Keratinocyte (primary cell): Measurements from ENCODE around the gene ZBTB8OS. TPM values are rescaled to one million over a fixed set of nuclear protein-coding genes. Genes with fewer than 3 reads are reported as not detected.

Source experiments
- DNase-seq: peaks from one replicate; pipeline ENCODE4 v3.0.0-alpha.2; 2011; ENCODE audit warnings: low read depth, missing footprints, low spot score
- FAIRE-seq: peaks from 2 replicates; lab custom pipeline; 2011; peaks lifted over from hg19 to GRCh38; lab: Jason Lieb, UNC
- H2AFZ ChIP-seq: 2 replicates; pipeline ENCODE4 v1.6.0; 2012; ENCODE audit warnings: low read length, control low read depth, inconsistent platforms; ENCODE audit not compliant: control insufficient read depth
- H3K27ac ChIP-seq: 2 replicates; pipeline ENCODE4 v1.5.1; 2011; ENCODE audit warnings: low read length; ENCODE audit not compliant: control insufficient read depth, insufficient read depth
- H3K27me3 ChIP-seq: 3 replicates; pipeline ENCODE4 v1.6.0; 2011; ENCODE audit warnings: low read length; ENCODE audit not compliant: control insufficient read depth, insufficient read depth; ENCODE audit errors: extremely low read depth
- H3K36me3 ChIP-seq, 2 experiments: 2 replicates in 1 of 2; 3 replicates in 1 of 2; pipeline ENCODE4 v1.5.1; 2011; ENCODE audit warnings: low read length in 2 of 2, mild to moderate bottlenecking in 1 of 2; ENCODE audit not compliant: control insufficient read depth in 2 of 2, insufficient read depth in 2 of 2; ENCODE audit errors: extremely low read depth in 1 of 2
- H3K4me1 ChIP-seq: 3 replicates; pipeline ENCODE4 v1.5.1; 2011; ENCODE audit warnings: low read length; ENCODE audit not compliant: control insufficient read depth, insufficient read depth; ENCODE audit errors: extremely low read depth
- H3K4me2 ChIP-seq: 3 replicates; pipeline ENCODE4 v1.6.0; 2011; ENCODE audit warnings: low read depth, low read length; ENCODE audit not compliant: control insufficient read depth, insufficient read depth; ENCODE audit errors: extremely low read depth
- H3K4me3 ChIP-seq, 3 experiments: fragments of 200-600 bp in 1 of 3; sonication (generic) in 1 of 3; 2 replicates in 2 of 3; 3 replicates in 1 of 3; pipeline ENCODE4 v1.5.1; 2011 to 2016; ENCODE audit warnings: low read length in 3 of 3, mild to moderate bottlenecking in 3 of 3, control low read depth in 2 of 3, inconsistent platforms in 1 of 3, low read depth in 1 of 3, mixed read lengths in 1 of 3, mixed run types in 1 of 3, moderate library complexity in 1 of 3; ENCODE audit not compliant: control insufficient read depth in 2 of 3, insufficient read depth in 2 of 3; ENCODE audit errors: extremely low read depth in 1 of 3
- H3K79me2 ChIP-seq: 2 replicates; pipeline ENCODE4 v1.6.0; 2012; ENCODE audit warnings: low read length; ENCODE audit not compliant: control insufficient read depth, insufficient read depth
- H3K9ac ChIP-seq: 3 replicates; pipeline ENCODE4 v1.6.0; 2011; ENCODE audit warnings: low read length; ENCODE audit not compliant: control insufficient read depth, insufficient read depth; ENCODE audit errors: extremely low read depth
- H3K9me1 ChIP-seq: 3 replicates; pipeline ENCODE4 v1.6.0; 2011; ENCODE audit warnings: low read length; ENCODE audit not compliant: control insufficient read depth, insufficient read depth; ENCODE audit errors: extremely low read depth
- H3K9me3 ChIP-seq: 2 replicates; pipeline ENCODE4 v1.5.1; 2012; ENCODE audit warnings: low read depth, low read length; ENCODE audit not compliant: control insufficient read depth
- H4K20me1 ChIP-seq: 3 replicates; pipeline ENCODE4 v1.6.0; 2011; ENCODE audit warnings: low read length; ENCODE audit not compliant: control insufficient read depth, insufficient read depth; ENCODE audit errors: extremely low read depth
- EZH2 ChIP-seq: IDR thresholded peaks from one replicate; pipeline ENCODE4 v1.6.1; 2012; ENCODE audit warnings: inconsistent platforms, mild to moderate bottlenecking, low read length, moderate library complexity
- dilution Hi-C: fragments of 300-500 bp; cut with MboI; formaldehyde crosslinking; loops from one replicate; pipeline ENCODE4 v1.7.0; 2020; ENCODE audit warnings: low sequenced_read_pairs; ENCODE audit not compliant: extremely low pct_ligation_motif_present
- polyA plus RNA-seq, 5 experiments: library from polyadenylated mRNA; depleted of rRNA in 3 of 5; stranded (reverse) in 3 of 5; stranded (forward) in 1 of 5; unstranded in 1 of 5; fragments of >200 nt; gene quantifications; 1 replicate in 1 of 5; 2 replicates in 3 of 5; 3 replicates in 1 of 5; pipeline versions ENCODE4 v1.2.1 to v1.2.3, GENCODE V29; 2011 to 2012; ENCODE audit warnings: missing spikeins in 2 of 5, low read depth in 1 of 5, low replicate concordance in 1 of 5
- TF ChIP-seq, protein P1 (sequence below), 3 experiments: IDR thresholded peaks in 1 of 3; conservative IDR thresholded peaks in 1 of 3; optimal IDR thresholded peaks in 1 of 3; 2 replicates in 2 of 3; 3 replicates in 1 of 3; pipeline versions ENCODE3 to v1.5.1; 2011; ENCODE audit warnings: low read length in 3 of 3, mild to moderate bottlenecking in 3 of 3, moderate library complexity in 2 of 3, control low read depth in 1 of 3, inconsistent platforms in 1 of 3; ENCODE audit not compliant: insufficient read depth in 2 of 3; ENCODE audit errors: extremely low read depth in 1 of 3

ZBTB8OS gene
- polyA plus RNA-seq, 1 donor (not counting 4 experiments of a cell fraction or from before 2014, with no cell fraction given) = 87.5 TPM

- no peak overlapping the region for H2AFZ ChIP-seq
- no peak overlapping the region for H3K9ac ChIP-seq
- no peak for FAIRE-seq
- no peak for DNase-seq
- TF ChIP-seq, protein P1, sequence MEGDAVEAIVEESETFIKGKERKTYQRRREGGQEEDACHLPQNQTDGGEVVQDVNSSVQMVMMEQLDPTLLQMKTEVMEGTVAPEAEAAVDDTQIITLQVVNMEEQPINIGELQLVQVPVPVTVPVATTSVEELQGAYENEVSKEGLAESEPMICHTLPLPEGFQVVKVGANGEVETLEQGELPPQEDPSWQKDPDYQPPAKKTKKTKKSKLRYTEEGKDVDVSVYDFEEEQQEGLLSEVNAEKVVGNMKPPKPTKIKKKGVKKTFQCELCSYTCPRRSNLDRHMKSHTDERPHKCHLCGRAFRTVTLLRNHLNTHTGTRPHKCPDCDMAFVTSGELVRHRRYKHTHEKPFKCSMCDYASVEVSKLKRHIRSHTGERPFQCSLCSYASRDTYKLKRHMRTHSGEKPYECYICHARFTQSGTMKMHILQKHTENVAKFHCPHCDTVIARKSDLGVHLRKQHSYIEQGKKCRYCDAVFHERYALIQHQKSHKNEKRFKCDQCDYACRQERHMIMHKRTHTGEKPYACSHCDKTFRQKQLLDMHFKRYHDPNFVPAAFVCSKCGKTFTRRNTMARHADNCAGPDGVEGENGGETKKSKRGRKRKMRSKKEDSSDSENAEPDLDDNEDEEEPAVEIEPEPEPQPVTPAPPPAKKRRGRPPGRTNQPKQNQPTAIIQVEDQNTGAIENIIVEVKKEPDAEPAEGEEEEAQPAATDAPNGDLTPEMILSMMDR (optimal IDR thresholded peaks at IDR 0.05 in 1 of 3, IDR thresholded peaks at IDR 0.05 in 1 of 3, conservative IDR thresholded peaks at IDR 0.05 in 1 of 3; ENCODE audit: extremely low read depth in 1 of 3, insufficient read depth in 2 of 3, low read length in 3 of 3) = no peak
- no peak for TF ChIP-seq EZH2
- no peak overlapping the region for H3K4me2 ChIP-seq
- H3K4me1 ChIP-seq = peaks cover 4% of the 10 kb centered on the region
- H3K27me3 ChIP-seq = no peaks in the 10 kb centered on the region
- no peaks in the 10 kb centered on the region for H3K9me1 ChIP-seq
- no peak overlapping the region for H3K4me3 ChIP-seq
- no peaks in the 10 kb centered on the region for H3K79me2 ChIP-seq
- H3K36me3 ChIP-seq = no peaks in the 10 kb centered on the region
- H4K20me1 ChIP-seq = no peaks in the 10 kb centered on the region
- no peak overlapping the region for H3K27ac ChIP-seq
- H3K9me3 ChIP-seq = no peaks in the 10 kb centered on the region
- dilution Hi-C loops = no loop called here
These were observed 36.9 kb downstream of the ZBTB8OS start for GRCh38 chr1:32613472-32613871.

GRCh38 chr1:32612189-32612881, 38.0 kb downstream of the ZBTB8OS start:
- Histone ChIP-seq H3K79me2 (no peaks in the 10 kb centered on the region), H3K9me1 (no peaks in the 10 kb centered on the region), H3K4me3 (peak overlapping the region; percentile 45 to 79 (median 67)), H2AFZ (peak overlapping the region; percentile 94), H3K4me2 (peak overlapping the region; percentile 89), H3K27me3 (no peaks in the 10 kb centered on the region), H3K9me3 (no peaks in the 10 kb centered on the region), H3K27ac (peak overlapping the region; percentile 26), H3K36me3 (no peaks in the 10 kb centered on the region), H4K20me1 (no peaks in the 10 kb centered on the region), H3K9ac (peak overlapping the region; percentile 62), H3K4me1 (peaks cover 4% of the 10 kb centered on the region)
- no peak for TF ChIP-seq EZH2
- TF ChIP-seq, protein P1 (optimal IDR thresholded peaks at IDR 0.05 in 1 of 3, IDR thresholded peaks at IDR 0.05 in 1 of 3, conservative IDR thresholded peaks at IDR 0.05 in 1 of 3; ENCODE audit: extremely low read depth in 1 of 3, insufficient read depth in 2 of 3, low read length in 3 of 3) = peak in 2 of 3 experiments; percentile 29 to 39
- dilution Hi-C loops = no loop called here
- DNase-seq (no peak), FAIRE-seq (no peak)
